Islet precursor cell (in vitro differentiated cells): ENCODE data around the gene SLC6A12.
"Not testable (repeated sequence)": the region's sequence is repeated elsewhere in the genome, so short reads cannot be mapped to it uniquely, and the experiment has no call there.

Experiments
- DNase-seq: peaks from one replicate; pipeline ENCODE4 v3.0.0-alpha.2; 2018

Gene SLC6A12

DNA sequence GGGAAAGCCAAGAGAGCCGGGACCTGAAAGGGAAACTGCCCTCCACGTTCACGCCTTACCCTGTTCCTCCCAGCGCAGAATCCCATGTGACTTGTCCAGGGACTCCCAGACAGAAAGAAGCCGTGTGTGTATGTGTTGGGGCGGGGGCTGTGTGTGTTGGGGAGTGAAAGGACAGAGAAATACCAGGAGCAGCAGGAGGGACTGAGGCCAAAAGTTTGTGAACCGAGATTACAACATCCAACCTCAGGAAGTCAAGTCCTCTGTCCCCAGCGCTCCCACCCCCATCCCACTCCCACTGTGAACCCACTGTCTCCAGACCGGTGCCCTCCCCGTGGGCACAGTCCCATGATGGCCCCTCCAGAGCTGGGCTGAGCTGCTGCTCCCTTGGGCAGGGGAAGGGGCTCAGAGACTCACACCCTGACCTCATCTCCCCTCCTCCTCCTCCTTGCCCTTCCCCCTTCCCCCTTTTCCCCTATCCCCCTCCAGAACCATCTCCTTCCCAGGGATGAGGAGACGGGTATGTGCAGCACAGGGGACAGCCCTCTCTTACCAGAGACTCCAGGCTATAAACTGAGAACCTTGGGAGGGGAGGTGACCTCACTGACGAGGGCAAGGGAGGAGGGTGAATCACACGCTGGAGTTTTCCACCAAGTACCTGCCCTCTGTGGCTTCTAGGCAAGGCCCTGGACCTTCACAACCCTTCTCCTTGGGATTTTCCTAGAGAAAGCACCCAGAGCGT lies at the start of gene SLC6A12:
Gene SLC6A12, minus strand, starts transcription at position 155 of the 739 bp plus-strand sequence. CDS start 4,171 bp downstream, outside the sequence.
- peak; percentile 81 for DNase-seq

DNA sequence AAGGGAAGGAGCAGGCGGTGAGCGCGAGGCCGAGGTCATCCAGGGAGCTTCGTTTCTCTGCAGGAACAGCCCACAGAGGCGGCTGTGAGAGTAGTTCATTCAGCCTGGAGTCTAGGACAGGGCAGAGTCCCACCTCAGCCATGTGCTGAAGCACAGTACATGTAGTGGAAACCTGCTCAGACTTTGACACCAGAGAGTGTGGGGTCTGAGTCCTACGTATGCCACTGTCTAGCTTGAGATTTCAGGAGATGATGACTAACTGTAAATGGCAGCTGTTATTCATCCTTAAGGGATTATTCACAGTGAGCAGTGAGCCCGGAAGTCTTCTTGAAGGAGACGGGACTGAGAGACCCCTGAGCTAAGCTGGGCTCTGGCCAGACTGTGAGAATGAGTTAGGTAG lies 49.6 kb upstream of the SLC6A12 start:
- DNase-seq = no peak

DNA sequence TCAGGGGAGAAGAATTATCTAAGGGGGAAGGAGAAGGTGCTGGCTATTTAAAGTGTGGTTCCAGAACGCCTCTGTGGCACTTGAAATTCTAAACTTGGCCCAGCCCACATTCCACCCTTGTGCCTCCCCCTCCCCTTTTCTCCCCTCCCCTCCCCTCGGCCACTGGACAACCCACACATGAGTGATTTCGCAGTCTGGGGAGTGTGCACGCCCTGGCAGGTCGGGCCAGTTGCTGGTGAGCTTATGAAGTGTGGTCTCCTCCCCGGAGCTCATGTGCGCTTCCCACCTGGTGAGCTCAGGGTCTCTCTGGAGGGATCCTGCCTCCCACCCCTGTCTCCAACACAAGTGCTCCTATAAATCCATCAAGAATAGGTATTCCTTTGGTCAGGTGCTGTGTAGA lies 48.9 kb upstream of the SLC6A12 start, which contains the start of gene SLC6A13:
Gene SLC6A13, minus strand, starts transcription at position 20 of the 400 bp plus-strand sequence. CDS start 2,784 bp downstream, outside the sequence.
- peak; percentile 84 for DNase-seq

DNA sequence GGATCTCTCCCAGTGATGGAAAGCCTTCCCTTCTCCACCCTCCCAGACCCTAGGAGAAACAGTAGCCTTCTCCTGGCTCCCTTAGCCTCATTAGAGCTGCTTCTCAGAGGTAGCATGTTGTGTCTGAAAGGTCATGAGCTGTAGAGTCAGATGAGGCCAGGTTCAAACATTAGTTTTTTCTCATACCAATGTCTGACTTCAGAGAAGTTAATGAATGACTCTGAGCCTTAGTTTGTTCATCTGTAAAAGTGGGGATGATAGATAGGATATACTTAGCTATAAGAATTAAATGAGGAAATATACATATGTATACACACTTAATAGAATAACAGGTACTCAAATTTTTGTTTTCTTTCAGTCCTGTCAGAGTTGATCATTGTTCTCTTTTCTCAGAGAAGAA lies 48.2 kb upstream of the SLC6A12 start:
- no peak for DNase-seq

DNA sequence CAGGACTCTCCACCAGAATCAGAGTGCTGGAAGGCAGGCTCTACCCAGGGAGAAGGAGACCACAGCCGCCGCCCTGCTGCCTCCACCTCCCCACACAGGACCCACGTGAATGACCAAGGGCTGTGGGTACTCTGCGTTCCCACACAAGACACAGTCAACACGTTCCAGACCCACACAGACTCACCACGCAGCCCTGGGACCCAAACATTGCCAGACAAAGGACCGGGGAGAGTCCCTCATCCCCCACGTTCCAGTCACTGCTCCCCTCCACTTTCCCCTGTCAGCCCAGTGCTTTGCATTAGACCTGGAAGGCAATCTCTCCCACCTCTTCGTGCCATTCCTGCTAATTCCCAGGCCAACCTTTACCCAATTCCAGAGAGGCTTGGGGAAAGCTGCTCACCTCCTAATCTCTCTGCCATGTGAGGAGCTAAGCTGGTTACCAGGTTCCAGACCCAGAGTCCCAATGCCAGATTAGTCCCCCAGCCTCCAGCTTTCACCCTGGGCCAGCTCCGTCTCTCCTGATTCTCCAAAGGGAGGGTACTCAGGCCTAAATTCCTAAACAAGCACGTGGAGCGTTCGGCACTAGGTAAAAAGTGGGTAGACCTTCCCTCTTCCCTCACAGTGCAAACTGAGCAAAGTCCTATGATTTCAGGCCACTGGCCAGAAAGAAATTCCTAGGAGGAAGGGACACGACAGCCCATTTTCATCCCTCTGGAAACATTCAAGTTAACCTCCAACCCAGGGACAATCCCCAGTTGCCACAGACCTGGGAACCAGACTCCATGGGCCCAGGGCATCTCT lies 43.8 kb upstream of the SLC6A12 start:
- no peak for DNase-seq

DNA sequence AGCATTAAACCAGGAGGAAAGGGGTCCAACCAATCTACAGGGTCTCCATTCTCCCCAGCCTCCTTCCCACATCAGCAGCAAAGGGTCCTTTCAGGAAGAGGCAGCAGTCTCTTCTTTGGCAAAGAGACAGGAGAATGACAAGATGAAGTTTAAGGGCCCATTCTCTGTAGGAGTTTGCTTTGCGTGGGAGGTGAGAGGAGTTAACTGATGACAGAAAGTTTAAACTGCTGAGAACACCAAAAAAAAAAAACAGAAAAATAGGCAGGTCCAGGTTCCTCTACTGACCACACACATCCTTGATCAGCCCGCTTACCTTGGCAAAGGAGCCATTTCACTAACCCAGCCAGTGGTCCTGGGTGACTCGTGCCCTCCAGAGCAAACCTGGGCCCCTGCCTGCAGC lies 43.0 kb upstream of the SLC6A12 start:
- no peak for DNase-seq

DNA sequence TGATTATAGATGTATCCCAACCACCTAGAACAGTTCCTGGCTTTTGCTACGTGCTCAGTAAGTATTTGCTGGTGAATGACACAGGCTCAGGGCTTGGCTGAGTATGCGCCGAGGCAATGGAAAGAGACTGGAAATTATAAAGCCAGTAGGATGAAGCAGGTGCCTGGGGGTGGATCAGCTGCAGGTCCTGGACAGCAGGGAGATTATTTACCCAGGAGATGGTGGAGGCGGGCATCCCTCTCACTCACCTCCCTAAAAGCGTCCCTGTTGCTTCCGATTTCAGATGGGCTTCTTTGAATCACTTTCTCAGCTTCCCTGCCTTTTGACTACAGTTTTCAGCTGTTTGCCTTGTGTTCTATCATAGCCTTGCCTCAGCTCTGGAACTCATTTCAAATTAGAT lies 42.3 kb upstream of the SLC6A12 start:
- no peak for DNase-seq

DNA sequence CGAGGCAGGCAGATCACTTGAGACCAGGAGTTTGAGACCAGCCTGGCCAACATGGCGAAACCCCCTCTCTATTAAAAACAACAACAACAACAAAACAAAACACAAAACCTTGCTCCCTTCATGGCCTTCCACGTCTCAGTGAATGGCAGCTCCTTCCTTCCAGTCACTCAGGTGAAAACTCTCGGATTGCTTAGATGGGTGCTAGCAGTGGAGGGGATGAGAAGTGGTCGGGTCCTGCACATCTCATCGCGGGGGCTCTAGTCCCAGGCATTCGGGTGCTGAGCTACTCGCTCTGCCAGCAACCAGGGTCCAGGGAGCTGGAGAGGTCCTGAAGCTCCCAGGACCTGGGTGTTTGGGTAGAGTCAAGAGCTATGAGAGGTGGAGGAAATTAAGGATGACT lies 41.0 kb upstream of the SLC6A12 start:
- DNase-seq = no peak

DNA sequence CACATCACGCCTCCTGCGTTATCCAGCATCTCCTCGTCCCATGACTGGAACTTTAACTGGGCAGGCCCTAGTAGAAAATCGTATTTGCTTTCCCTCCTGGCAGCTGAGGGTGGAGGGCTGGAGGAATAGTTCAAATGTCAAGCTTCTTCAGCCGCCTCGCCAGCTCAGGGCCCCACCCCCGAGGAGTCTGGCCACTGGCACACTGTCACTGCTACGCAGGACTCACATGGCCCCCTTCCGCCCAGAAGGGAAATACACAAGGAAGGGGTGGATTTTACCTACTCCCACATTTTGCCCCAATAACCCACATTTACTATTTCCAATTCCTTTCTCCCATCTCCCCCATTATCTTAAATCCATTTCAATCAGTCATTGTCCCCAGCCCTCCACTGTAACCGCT lies 40.1 kb upstream of the SLC6A12 start:
- peak; percentile 55 for DNase-seq

DNA sequence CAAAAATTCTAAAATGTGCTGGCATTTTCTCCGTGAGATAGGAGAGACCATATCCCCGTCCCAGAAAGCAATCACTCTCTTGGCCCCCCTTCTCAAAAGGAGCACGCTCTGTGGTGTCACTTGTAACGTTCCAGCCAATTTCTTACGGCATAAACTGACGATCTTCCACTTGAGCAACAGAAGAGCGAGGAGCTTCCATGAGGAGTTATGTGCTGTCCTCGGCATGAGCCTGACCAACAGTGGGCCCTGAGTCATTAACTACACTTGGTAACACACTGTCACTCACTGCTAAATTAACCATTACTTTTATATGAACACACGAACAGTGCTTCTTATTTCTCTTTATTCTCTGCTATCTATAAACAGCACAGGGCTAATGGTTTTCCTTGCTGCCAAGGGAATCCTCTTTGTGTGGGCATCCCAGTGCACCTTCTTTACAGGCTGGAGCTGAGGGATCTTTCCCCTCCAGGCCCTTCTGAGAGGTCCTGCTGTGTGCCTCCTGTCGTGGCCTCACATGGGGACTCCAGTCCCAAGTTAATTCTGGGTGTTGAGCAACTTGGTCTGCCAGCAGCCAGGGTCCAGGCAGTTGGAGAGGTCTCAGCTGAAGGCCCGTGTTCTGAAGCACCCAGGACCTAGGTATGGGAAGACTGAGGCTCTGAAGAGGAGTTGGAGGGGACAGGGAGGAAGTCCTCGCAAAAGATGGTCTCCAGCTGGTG lies 39.3 kb upstream of the SLC6A12 start:
- DNase-seq = no peak

DNA sequence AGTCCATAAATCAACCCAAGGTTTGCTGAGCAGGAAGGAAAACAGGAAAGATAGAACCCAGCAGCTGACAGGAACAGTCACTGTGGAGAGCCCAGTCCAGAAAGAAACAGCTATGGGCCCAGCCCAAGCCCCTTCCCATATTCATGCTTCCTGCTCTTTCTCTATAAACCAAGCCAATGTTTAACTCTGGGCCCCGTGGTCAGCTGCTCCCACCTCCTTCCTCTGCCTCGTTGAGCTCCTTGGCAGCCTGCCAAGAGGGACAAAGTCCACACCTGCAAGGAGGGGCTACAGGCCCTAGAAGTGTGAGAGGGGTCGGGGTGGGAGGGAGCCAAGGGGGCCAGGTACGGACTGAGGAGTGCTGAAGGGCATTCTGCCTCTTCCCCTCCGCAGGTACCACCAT lies 38.7 kb upstream of the SLC6A12 start:
- DNase-seq = no peak

DNA sequence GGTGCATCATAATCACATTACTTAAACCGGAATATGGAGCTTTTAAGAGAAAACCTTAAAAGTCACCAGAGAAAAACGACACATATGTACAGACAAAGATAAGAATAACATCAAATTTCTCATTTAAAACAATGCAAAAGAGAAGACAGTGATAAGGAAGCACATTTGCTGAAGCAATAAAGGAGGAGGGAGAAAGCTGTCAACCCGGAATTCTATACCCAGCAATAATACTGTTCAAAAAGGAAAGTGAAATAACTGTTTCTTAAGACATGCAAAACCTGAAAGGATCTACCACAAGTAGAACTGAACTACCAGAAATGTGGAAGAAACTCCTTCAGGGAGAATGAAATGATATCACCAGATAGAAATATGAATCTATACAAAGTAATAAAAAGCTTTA lies 33.3 kb upstream of the SLC6A12 start:
- DNase-seq = no peak

DNA sequence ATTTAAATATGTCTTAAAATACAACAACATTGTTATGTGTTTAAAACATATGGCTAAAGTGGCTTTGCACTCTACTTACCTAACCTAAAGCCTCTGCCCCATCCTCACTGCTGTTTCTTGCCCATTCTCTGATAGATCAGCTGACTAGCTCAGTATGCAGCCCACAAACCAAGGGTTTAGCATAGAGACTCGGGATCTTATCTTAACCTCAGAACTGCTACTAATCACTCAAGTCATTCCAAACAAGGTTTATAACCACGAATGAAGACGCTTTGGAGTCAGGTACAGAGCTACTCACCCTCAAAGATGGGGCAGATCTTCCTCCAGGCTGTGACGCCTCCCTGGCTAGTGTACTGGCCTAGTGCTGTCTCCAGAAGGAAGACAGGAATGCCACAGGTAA lies 29.4 kb upstream of the SLC6A12 start:
- DNase-seq = peak; percentile 50

DNA sequence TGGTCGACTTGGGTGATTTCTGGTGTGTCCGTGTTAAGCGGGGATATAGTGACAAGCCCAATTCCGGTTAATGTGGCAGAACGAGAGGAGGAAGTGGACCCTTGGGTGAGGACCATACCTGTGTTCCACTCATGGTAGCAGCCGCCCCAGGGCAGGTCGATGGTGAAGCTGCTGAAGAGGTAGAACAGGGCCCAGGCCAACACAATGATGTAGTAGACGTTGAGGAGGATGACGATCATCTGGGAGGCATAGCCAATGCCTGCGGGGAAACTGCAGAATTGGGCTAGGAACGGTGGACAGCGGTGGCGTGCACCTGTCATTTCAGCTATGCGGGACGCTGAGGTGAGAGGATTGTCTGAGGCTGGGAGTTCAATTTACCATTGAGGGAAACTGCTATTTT lies 28.5 kb upstream of the SLC6A12 start:
- peak; percentile 17 for DNase-seq

DNA sequence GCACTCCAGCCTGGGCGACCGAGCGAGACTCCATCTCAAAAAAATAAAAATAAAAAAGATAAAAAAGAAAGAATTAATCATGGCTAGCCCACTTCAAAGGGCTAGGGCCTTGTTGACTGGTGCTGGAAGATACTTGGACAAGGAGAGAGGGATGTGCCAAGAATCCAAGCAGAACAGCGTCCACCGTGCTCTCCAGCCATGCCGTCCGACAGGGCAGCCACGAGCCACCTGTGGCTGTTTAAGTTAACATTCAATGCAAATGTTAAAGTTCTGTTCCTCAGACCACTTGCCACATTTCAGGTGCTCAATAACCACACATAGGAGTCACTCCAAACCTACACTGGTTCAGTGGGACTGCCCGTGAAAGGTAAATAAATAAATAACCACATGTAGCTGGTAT lies 27.3 kb upstream of the SLC6A12 start:
- DNase-seq = peak; percentile 34

DNA sequence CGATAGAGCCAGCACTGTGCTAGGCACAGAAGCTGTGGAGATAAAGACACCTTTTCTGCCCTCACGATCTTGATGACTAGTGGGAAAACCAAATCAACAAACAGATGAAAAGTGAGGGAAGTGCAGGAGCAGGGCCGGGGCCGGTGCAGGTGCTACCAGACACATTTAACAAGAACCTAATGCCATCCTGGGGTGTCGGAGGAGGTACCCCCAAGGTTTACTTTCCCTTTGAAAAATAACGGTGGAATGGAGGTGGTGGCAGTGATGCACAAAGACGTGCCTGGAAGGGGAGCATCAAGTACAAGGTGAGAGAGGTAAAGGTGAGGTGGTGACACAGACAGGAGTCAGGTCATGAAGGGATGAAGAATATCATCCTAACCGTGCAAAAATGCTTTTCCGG lies 26.6 kb upstream of the SLC6A12 start:
- DNase-seq = peak; percentile 40

DNA sequence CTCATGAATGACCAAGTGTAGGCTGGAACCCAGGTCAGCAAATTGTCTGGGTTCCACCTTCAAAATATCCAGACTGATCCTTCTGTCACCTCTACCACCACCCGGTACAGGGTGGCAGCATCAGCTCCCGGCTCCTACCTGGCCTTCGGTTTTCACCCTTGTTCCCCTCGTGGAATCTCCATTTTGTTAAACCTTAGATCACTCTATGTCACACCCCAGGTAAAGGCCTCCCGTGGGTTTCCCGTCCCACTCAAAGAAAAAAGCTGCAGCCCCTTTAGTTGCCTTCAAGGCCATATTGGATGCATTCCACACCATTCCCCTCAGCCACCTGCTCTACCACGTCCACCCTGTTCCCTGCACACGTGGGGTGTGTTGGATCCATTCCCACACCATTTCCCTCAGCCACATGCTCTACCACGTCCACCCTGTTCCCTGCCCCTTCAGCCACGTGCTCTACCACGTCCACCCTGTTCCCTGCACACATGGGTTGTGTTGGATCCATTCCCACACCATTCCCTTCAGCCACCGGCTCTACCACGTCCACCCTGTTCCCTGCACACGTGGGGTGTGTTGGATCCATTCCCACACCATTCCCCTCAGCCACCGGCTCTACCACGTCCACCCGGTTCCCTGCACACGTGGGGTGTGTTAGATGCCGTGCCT lies 24.9 kb upstream of the SLC6A12 start:
- DNase-seq = peak; percentile 26

DNA sequence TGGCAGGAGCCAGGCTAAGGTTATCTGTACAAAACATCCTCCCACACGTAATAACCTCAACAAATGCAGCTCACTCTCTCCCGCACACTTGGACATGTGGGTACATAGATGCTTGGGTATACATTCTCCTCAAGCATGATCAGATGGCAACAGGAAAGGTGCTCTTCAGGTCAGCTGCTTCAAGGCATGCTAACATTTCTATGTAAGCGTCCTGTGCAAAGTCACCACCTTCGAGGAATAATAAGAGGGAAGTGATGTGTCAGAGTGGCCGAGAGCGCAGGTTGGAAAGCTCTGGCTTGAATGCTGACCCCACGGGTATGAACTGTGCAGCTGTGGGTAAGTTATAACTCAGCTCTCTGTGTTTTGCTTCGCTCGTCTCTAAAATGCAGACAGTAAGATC lies 24.2 kb upstream of the SLC6A12 start:
- DNase-seq = peak; percentile 29

DNA sequence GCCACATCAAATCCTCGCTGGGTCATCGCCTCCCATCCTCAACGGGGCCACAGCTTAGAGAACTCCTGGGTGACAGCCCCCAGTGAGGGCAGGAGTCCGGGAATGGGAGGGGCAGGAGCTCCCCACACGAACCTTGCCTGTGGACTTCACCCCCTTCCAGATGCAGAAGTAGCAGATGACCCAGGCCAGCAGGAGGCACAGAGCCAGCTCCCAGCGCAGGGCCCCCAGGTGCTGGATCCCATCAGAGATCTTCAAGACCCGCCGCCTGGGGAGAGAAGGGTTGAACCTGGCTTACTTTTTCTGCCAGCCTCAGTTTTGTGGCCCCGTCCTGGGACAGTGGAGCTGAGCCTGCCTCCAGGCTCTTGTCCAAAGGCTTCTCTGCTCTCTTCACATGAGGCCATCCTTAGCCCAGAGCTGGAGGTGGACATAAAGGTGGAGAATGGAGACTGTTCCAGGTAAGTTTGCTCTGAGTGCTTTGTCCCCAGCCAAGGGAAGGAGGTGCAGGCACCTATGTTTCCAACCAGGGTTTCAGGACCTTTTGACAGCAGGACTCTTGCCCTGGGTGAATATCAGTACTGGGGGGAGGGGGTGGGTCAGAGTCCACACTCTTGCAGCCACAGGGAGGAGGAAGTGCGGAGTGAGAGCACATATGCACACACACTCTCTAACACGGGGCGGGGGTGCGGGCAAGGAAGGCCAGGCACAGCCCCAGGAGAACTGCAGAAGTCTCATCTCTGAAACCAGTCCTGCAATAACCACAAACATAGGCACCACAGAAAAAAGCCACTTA lies 23.3 kb upstream of the SLC6A12 start:
- DNase-seq = peak; percentile 50

DNA sequence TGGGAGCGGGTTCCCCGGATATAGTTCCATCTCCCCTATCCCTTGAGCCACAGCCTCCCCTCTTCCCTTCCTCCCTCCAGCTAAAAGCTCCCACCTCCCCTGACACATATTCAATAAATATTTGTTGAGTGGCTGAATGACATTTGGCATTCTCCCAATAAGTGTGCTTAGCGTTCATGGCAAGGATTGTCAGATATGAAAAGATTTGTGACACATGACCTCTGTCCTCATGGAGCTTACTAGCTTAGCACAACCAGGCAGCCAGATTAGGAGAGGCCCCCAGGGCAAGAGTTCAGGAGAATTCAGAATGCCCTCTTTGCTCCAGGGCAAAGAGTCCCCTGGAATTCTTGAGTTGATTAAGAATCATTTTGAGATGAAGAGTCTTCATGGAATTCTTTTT lies 22.5 kb upstream of the SLC6A12 start:
- DNase-seq = no peak

DNA sequence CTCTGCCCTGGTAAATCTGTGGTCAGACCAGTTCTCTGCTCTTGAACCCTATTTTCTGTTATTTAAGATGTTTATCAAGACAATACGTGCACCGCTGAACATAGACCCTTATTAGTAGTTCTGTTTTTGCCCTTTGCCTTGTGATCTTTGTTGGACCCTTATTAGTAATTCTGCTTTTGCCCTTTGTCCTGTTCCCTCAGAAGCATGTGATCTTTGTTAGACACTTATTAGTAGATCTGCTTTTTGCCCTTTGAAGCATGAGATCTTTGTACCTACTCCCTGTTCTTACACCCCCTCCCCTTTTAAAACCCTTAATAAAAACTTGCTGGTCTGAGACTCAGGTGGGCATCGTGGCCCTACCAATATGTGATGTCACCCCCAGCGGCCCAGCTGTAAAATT lies 22.0 kb upstream of the SLC6A12 start:
- DNase-seq = not testable (repeated sequence)

DNA sequence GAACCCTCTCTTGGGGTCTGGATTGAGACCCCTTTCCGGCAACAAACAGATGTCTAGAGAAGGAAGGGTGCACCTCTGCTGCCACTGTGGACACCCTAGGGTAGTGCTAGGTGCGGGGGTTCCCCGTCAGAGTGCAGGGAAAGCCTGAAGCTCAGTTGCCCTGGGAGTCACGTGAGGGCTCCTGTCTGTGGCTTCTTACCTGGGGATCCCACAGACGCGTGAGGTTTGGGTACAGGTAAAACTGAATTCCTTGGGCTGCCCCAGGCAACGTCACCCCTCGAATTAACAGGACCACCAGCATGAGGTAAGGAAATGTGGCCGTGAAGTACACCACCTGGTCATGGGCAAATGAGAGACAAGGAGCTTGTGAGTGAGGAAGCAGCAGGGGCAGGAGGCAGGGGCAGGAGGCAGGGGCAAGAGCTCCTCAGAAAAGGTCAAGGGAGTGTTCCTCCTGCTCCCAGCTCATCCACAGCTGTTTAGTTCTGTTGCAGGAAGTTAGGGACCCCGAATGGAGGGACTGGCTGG lies 21.0 kb upstream of the SLC6A12 start:
- peak; percentile 50 for DNase-seq
